Ascending aorta (tissue), 2 donors: ENCODE results near the gene SCYGR2. TPM values are rescaled to one million over a fixed set of nuclear protein-coding genes. Genes with fewer than 3 reads are reported as not detected.

Experiments used
- DNase-seq, 2 donors: peaks; one replicate each; pipeline ENCODE4 v3.0.0-alpha.2; 2019; ENCODE audit warnings: low spot score in 2 of 2
- H3K27ac ChIP-seq, 2 donors: fragments of 200-600 bp; sonication (generic); one replicate each; pipeline ENCODE4 v1.5.1; 2016 to 2017; ENCODE audit warnings: mild to moderate bottlenecking in 1 of 2
- H3K27me3 ChIP-seq: fragments of 200-600 bp; sonication (generic); one replicate; pipeline ENCODE4 v1.5.1; 2017
- H3K36me3 ChIP-seq, 2 donors: fragments of 200-600 bp; sonication (generic); one replicate each; pipeline ENCODE4 v1.5.1; 2016
- H3K4me1 ChIP-seq, 2 donors: fragments of 200-600 bp; sonication (generic); one replicate each; pipeline ENCODE4 v1.5.1; 2016 to 2017; ENCODE audit warnings: mild to moderate bottlenecking in 1 of 2
- H3K4me3 ChIP-seq, 2 donors: fragments of 200-600 bp; sonication (generic); one replicate each; pipeline ENCODE4 v1.5.1; 2016 to 2017; ENCODE audit warnings: mild to moderate bottlenecking in 1 of 2
- H3K9me3 ChIP-seq, 2 donors: fragments of 200-600 bp; sonication (generic); one replicate each; pipeline ENCODE4 v1.5.1; 2016
- intact Hi-C: fragments of 100-400 bp; cut with DNase I; formaldehyde crosslinking; loops from one replicate; pipeline ENCODE4 v1.15.1; 2023
- total RNA-seq: library from RNA; depleted of rRNA; stranded (reverse); fragments of >200 nt; gene quantifications from one replicate; pipeline ENCODE4 v1.1.0, GENCODE V29; 2016
- TF ChIP-seq, protein P1 (sequence below), 3 experiments: fragments of 200-600 bp in 2 of 3; fragments of 450-650 bp in 1 of 3; sonication (generic) in 2 of 3; IDR thresholded peaks; one replicate each; pipeline ENCODE4 v1.5.1; 2016 to 2019; ENCODE audit warnings: antibody characterized with exemption in 3 of 3, mild to moderate bottlenecking in 1 of 3, moderate library complexity in 1 of 3

Gene SCYGR2
- total RNA-seq, 1 donor from 2014 or later: not detected

DNA sequence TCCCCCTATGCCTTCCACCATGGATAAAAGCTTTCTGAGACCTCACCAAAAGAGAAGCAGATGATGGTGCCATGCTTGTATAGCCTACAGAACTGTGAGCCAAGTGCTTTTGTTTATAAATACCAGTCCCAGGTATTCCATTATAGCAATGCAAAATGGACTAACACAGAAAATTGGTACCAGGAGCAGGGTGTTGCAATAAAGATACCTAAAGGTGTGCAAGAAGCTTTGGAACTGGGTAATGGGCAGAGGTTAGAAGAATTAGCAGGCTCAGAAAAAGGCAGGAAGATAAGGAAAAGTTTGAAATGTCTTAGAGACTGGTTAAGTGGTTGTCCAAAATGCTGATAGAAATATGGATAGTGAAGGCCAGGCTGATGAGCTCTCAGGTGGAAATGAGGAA, 16.3 kb upstream of the SCYGR2 start:
- Histone ChIP-seq H3K27ac (no peak overlapping the region), H3K4me3 (no peak overlapping the region), H3K4me1 (no peaks in the 10 kb centered on the region), H3K27me3 (no peaks in the 10 kb centered on the region), H3K9me3 (peaks cover 0 to 11% of the 10 kb centered on the region in 2 donors), H3K36me3 (no peaks in the 10 kb centered on the region)
- no peak for DNase-seq
- TF ChIP-seq, protein P1, sequence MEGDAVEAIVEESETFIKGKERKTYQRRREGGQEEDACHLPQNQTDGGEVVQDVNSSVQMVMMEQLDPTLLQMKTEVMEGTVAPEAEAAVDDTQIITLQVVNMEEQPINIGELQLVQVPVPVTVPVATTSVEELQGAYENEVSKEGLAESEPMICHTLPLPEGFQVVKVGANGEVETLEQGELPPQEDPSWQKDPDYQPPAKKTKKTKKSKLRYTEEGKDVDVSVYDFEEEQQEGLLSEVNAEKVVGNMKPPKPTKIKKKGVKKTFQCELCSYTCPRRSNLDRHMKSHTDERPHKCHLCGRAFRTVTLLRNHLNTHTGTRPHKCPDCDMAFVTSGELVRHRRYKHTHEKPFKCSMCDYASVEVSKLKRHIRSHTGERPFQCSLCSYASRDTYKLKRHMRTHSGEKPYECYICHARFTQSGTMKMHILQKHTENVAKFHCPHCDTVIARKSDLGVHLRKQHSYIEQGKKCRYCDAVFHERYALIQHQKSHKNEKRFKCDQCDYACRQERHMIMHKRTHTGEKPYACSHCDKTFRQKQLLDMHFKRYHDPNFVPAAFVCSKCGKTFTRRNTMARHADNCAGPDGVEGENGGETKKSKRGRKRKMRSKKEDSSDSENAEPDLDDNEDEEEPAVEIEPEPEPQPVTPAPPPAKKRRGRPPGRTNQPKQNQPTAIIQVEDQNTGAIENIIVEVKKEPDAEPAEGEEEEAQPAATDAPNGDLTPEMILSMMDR (IDR thresholded peaks at IDR 0.05): no peak
- intact Hi-C loops: no loop called here

DNA sequence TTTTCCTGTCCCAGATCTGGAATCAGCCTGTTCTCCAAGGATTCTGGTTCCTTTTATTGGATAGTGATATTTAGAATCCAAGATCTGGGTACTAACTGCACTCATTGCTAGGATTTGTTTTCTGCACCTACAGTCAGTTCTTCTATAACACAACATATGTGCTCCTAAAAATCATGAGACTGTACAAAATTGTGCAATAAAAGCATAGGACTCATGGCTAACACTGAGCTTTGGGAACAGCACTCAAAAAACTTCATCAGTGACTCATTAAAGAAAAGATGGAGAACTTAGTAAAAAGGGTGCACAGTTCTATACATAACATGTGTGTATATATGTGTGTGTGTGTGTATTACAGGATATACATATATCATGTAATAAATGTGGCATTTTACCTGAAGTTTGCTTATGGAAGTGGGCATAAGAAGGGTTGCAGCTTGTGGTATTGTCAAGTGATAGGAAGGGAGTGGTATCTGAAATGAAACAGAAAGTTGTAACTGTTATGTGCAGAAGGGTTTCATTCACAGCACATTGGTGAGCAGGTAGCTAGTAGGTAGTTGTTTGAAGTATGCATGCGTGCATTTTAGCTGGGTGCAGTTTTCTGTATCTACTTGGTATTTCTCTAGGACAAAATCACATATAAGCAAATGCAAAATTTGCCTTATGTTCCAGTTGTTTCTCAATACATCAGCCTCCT, 5.9 kb upstream of the SCYGR2 start:
- Histone ChIP-seq H3K36me3 (no peaks in the 10 kb centered on the region), H3K9me3 (no peaks in the 10 kb centered on the region), H3K27ac (no peak overlapping the region), H3K4me1 (no peaks in the 10 kb centered on the region), H3K27me3 (no peaks in the 10 kb centered on the region), H3K4me3 (no peak overlapping the region)
- TF ChIP-seq, protein P1 (IDR thresholded peaks at IDR 0.05): no peak
- intact Hi-C loops: no loop called here
- no peak for DNase-seq

DNA sequence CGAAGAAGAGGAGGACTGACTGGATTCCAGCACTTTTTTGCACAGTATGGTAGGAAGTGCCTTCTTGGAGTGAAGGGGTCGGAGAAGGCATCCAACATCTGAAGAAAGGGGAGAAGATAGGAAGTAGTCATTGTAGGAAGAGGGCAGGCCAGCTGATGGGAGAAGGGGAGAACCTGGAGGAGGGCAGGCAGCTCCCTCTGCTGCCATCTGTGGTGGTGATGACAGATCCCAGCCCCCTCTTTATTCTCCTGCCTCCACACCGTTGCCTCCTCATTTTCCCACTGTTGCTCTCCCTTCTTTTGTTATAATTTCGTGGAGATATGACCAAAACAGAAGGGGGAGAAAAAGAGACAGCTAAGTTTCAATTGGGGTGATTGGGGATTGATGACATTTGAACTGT, 2.9 kb upstream of the SCYGR2 start:
- no peaks in the 10 kb centered on the region for H3K4me1 ChIP-seq
- no peaks in the 10 kb centered on the region for H3K9me3 ChIP-seq
- no peak for DNase-seq
- H3K27ac ChIP-seq: no peak overlapping the region
- no peaks in the 10 kb centered on the region for H3K27me3 ChIP-seq
- no peaks in the 10 kb centered on the region for H3K36me3 ChIP-seq
- H3K4me3 ChIP-seq: no peak overlapping the region
- TF ChIP-seq, protein P1 (IDR thresholded peaks at IDR 0.05): no peak
- intact Hi-C loops: no loop called here

DNA sequence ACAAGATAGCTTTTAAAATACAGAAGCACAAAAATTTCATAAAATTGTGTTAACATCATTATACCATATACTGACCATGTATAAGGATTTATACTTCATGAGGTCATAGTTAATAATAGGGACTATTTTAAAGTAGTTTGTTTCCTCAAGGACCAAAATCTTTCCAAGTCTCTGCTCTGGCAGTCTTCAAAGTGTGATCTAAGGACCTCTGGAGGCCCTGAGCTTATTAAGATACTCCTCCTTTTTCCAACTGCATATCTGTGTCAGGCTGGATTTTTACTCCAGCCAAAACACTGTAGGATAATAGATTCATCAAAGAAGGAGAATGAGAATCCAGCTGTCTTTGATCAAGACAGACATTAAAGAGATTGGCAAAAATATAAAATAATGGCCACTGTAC, 1.7 kb upstream of the SCYGR2 start:
- Histone ChIP-seq H3K27me3 (no peaks in the 10 kb centered on the region), H3K4me1 (no peaks in the 10 kb centered on the region), H3K4me3 (no peak overlapping the region), H3K27ac (no peak overlapping the region), H3K9me3 (no peaks in the 10 kb centered on the region), H3K36me3 (no peaks in the 10 kb centered on the region)
- DNase-seq: no peak
- intact Hi-C loops: no loop called here
- TF ChIP-seq, protein P1 (IDR thresholded peaks at IDR 0.05): no peak

DNA sequence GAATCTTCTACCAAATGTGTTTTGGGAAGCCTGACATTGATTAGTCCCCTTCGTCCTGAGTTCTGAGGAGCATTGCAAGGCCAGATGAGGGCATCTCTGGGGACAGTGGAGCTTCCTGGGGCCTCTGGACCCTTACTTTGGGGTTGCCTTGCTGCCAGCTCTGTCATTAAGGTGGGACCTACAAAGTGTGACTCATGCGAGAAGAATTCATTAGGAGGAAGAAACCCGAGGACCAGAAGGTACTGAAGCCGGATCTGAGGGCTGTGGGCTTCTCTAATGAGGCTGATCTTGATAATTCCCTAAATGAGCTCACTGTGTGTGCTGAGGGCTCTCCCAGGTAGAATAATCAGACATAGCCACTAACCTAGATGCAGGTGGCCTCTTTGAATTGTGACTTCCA, 695 bp upstream of the SCYGR2 start:
- TF ChIP-seq, protein P1 (IDR thresholded peaks at IDR 0.05): no peak
- intact Hi-C loops: no loop called here
- H3K36me3 ChIP-seq: no peaks in the 10 kb centered on the region
- H3K4me1 ChIP-seq: no peaks in the 10 kb centered on the region
- H3K27ac ChIP-seq: no peak overlapping the region
- H3K4me3 ChIP-seq: no peak overlapping the region
- DNase-seq: no peak
- no peaks in the 10 kb centered on the region for H3K9me3 ChIP-seq
- H3K27me3 ChIP-seq: no peaks in the 10 kb centered on the region

DNA sequence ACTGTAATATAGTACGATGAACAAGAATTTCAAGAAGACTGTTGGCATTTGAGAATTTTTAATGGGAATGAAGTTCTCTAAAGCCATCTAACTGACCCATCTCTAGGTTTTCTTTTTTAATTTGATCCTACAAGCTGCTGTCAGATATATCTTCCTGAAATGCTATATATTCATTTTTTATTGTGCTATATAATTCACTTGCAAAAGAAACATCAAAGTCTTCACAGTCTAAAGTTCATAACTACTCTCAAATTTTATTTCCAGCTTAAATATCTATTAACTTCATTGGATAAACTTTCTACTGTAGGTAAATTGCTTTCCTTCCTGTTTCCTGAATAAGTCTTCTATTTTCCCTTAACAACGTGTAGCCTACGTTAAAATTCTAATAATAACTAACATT, 3.7 kb downstream of the SCYGR2 start:
- DNase-seq: no peak

More for the DNA sequence above, 3.7 kb downstream of the SCYGR2 start:
- intact Hi-C loops: no loop called here
- no peak overlapping the region for H3K27ac ChIP-seq
- no peaks in the 10 kb centered on the region for H3K9me3 ChIP-seq
- H3K36me3 ChIP-seq: no peaks in the 10 kb centered on the region
- no peaks in the 10 kb centered on the region for H3K27me3 ChIP-seq
- TF ChIP-seq, protein P1 (IDR thresholded peaks at IDR 0.05): no peak
- no peaks in the 10 kb centered on the region for H3K4me1 ChIP-seq
- H3K4me3 ChIP-seq: no peak overlapping the region
